CD4-positive, alpha-beta T cell treated with Interleukin-12 subunit alpha and Interleukin-12 subunit beta, for 1 hour (primary cell): ENCODE measurements around the gene PYCR2.
A peak's percentile ranks its signal among the peaks of the same experiment; 100 is the strongest.
"Not testable (repeated sequence)": the region's sequence is repeated elsewhere in the genome, so short reads cannot be mapped to it uniquely, and the experiment has no call there.

ENCODE experiments used
- DNase-seq: peaks from one replicate; pipeline ENCODE4 v3.0.0-alpha.2; 2020

The PYCR2 gene

DNA sequence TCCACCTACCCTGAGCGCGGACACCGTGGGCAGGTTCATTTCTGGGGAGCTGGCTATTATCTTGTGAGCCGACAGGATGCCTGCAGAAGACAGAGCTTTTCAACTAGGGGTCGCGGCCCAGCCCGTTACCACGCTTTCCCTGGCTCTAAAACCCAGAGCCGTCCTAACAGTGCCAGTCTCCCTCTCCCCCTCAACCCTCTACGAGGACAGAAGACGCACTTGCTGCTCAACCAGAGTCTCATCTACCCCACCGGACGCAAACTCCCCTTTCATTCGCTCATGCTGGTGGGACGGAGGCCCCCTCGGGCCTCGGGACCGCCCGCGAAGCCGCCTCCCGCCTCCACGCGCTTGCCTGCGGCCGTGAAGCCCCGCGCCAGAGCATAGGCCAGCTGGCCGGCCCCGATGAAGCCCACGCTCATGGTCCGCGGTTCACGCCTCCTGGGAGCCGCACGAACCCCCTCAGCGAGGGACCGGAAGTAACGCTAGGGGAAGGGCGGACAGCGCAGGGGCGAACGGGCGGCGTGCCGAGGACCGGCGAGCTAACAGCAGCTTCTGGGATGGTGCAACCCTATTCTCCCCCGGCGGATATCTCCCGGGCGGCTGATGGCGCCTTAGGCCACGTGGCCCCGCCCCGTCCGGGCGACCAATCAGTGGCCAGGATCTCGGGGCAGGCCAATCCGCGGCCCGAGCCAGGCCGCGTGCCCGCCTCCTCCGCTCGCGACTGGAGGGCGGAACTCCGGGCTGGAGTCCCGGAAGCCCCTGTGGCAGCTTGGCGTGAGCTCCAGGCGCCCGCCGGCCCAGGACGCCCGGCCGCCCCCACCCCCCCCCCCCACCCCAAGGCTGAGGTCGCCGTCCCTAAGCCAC, at the start of gene PYCR2:
Gene PYCR2, minus strand, starts transcription at position 559 of the 864 bp plus-strand sequence. Its CDS starts 140 bp downstream, at position 419.
- DNase-seq: peak; percentile 96

DNA sequence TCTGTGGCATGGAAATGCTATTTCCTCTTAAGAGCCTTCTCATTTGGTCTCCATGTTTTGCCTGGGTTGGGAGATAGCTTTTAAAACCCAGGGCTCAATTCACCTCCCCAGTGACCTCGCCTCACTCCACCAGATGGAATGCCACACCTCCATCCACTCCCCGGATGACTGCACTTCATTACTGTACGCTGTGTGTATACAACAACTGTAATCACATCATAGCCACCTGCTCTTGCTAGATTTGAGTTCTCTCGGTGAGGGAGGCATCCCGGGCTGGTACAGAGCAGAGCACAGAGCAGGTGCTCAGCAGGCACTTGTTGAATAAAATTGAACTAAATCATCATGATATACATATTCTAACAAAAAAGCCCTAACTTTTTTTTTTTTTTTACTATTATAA, 49.1 kb upstream of the PYCR2 start:
- DNase-seq: no peak

DNA sequence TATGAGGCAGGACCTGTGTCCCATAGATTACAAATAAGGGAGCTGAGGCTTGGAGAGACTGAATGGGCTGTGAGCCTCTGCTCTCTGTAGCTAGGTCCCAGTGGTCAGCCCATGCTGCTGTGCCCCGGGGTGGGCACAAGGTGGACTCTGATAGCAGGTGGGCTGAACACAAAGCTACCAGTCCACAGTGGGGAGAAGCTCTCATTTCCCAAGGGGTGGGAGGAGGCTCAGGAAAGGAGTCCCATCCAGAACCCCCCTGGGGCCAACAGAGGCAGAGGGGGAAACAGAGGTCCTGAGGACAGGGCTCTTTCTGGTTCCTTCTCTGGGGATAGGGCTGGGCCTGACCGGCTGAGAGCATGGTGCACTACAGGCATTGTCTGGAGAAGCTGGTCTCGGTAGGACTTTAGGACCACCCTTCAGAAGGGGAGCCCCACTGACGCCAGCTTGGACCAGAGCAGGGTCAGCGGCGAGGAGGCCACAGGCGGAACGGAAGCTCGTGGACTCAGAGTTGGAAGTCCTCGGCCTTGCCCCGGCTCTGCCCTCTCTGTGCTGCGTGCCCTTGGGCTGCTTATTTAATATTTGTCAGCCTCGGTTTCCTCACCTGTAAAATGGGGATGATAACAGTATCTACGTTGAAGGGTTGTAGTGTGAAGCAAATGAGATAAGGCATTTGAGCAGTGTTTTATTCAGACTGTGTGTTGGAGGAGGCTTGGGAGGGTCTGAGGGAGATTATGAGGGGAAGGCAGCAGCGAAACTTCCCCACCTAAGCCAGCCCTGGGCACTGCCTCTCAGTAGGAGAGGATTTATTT, 48.5 kb upstream of the PYCR2 start:
- no peak for DNase-seq

DNA sequence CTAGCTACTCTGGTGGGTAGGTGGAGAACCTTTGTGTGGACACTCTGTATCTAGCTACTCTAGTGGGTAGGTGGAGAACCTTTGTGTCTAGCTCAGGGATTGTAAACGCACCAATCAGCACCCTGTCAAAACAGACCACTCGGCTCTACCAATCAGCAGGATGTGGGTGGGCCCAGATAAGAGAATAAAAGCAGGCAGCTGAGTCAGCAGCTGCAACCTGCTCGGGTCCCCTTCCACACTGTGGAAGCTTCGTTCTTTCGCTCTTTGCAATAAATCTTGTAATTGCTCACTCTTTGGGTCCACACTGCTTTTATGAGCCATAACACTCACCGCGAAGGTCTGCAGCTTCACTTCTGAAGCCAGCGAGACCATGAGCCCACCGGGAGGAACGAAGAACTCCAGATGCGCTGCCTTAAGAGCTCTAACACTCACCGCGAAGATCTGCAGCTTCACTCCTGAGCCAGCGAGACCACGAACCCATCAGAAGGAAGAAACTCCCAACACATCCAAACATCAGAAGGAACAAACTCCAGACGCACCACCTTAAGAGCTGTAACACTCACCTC, 46.6 kb upstream of the PYCR2 start:
- not testable (repeated sequence) for DNase-seq

DNA sequence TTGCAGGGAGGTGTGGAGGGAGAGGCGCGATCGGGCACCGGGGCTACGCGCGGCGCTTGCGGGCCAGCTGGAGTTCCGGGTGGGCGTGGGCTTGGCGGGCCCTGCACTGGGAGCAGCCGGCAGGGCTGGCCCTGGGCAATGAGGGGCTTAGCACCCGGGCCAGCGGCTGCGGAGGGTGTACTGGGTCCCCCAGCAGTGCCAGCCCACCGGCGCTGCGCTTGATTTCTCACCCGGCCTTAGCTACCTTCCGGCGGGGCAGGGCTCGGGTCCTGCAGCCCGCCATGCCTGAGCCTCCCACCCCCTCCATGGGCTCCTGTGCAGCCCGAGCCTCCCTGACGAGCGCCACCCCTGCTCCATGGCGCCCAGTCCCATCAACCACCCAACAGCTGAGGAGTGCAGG, 45.7 kb upstream of the PYCR2 start:
- not testable (repeated sequence) for DNase-seq

DNA sequence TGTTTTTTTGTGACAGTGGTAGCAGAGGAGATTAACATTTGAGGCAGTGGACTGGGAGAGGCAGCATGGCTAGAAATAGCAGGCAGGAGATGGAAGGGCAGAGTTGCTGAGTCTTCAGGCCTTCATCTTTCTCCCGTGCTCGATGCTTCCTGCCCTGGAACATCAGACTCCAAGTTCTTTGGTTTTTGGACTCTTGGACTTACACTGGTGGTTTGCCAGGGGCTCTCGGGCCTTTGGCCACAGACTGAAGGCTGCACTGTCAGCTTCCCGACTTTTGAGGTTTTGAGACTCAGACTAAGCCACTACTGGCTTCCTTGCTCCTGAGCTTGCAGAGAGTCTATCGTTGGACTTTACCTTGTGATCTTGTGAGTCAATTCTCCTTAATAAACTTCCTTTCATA, 41.2 kb upstream of the PYCR2 start:
- DNase-seq: no peak

DNA sequence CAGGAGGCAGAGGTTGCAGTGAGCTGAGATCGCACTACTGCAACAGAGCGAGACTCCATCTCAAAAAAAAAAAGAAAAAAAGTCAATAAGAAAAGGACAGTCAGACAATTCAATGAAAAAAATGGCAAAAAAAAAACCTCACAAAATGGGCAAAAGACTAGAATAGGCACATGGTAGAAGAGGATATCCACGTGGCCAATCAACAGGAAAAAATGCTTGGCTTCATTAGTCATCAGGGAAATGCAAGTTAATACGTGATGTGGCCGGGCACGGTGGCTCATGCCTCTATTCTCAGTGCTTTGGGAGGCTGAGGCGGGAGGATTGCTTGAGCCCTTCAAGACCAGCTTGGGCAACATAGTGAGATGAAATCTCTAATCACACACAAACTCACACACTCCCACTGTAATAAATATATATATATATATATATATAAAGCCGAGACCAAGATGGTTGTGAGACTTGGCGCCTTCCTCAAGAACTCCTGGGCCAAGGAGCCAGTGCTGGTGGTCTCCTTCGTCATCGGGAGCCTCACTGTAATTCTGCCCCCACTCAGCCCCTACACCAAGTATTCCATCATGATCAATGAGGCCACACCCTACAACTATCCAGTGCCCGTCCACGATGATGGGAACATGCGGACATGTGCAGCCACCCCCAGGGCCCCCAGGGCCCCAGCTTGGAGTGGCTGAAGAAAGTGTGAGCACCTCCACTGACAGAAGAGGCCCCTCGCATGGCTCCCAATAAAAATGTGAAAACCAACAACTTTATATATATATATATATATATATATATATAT, 39.9 kb upstream of the PYCR2 start:
- DNase-seq: no peak

DNA sequence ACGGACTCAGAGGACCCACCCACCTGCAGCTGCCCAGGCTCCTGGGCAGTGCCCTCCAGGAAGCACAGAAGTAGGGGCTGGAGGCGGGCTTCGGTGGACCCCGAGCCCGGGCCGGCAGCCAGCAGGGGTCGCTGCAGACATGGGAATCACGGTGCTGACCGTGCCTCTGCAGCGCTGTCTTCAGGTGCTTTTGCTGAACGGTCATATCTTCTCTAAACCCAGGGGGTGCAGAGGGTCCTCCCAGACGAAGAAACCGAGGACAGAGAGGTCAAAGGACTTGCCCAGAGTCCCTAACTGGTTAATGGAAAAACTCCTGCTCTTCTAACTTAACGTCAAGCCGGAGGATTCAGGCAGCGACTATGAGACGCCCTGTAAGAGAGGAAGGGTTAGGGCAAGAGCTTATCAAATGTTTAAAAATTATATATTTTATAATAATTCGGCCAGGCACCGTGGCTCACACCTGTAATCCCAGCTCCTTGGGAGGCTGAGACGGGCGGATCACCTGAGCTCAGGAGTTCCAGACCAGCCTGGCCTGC, 38.5 kb upstream of the PYCR2 start:
- peak; percentile 55 for DNase-seq

DNA sequence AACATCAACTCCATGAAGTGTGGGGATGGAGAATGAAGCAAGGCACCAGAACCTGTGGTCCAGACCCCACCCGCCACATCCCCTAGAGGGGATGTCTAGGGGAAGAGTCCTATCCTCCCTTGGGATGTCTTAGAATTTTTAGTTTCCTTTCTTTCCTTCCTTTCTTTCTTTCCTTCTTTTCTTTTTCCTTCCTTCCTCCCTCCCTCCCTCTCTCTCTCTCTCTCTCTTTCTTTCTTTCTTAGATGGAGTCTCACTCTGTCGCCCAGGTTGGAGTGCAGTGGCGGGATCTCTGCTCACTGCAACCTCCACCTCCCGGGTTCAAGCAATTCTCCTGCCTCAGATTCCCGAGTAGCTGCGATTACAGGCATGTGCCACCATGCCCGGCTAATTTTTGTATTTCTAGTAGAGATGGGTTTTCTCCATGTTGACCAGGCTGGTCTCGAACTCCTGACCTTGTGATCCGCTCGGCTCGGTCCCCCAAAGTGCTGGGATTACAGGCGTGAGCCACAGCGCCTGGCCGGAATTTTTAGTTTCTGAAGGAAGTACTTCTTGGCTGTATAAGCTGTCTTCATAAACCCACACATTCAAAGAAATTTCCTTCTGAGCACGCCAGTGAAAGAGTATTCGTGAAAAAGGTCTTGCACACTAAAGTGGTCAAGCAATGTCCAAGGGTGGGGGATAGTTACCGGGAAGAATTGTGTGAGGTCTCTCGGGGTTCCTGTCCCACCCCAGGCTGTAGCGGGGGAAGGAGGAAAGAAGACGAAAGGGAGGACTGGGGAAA, 37.8 kb upstream of the PYCR2 start:
- no peak for DNase-seq

DNA sequence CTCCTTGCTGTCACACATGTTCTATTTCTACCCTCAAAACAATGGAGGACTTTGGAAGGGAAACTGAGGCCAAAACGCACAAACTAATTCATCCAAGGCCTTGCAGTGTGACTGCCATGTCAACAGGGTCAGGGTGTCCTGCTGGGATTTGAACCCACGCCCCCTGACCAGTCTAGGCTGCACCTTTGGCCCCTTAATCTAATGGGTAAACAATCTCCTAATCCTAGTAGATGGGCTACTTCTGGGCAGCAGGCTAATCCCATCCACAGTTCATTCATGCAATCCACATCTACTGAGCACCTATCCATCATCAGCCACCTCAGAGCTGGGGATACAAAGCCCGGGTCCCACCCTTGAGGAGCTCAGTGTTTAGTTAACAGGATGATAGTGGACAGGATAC, 34.0 kb upstream of the PYCR2 start:
- no peak for DNase-seq

DNA sequence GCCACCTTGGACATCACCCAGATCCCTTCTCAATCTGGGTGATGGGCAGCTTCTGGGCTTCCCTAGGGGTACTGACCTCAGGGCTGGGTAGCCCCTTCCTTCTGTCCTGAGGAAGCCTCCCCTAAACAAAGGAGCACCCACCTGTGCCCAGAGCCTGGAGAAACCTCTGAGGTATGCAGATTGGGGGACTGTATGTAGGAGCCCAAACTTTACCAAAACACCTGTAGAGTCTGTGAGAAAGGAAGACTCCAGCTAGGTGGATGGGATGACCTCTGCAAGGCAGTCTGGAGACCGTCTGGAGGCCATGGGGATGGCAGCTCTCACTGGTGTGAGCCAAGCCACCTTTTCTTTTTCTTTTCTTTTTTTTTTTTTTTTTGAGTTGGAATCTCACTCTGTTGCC, 30.7 kb upstream of the PYCR2 start:
- DNase-seq: no peak

DNA sequence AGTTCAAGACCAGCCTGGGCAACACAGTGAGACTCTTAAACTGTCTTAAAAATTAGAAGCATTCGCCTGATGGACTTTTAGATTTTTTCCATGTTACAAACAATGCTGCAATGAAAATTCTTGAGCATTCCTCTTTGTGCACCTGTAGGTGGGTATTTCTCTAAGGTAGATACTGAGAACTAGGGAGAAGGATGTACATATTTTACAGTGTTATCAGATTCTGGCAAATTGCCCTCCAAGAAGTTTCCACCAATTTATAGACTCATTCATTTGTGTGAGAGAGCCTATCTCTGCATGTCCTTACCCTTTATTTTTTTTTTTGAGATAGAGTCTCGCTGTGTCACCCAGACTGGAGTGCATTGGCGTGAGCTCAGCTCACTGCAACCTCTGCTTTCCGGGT, 29.3 kb upstream of the PYCR2 start:
- DNase-seq: no peak

DNA sequence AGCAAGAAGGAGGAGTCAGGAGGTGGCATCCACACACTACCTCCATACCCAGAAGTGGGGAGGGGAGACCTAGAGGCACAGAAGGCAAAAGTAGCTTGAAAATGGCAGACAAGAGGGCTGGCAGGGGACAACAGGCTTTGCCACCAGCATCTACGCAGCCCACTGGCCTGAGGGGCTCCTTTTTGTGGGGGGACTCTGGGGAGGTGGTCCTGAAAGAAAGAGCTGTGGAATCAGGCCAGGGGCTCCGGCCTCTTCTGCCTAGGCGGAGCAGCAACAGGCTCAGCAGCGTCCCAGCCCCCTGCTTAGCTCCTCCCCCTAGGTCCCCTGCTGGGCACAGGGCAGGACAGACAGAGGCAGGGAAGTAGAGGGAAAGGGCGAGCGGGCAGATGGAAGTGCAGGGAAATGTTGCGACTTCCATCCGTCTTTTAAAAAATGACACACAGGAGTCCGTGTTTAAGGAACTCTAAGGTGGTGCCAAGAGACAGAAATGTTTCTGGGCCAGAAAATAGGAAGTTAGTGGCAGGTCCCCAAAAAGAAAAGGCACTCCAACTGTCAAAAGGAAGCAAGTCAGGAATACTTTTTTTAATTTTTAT, 27.0 kb upstream of the PYCR2 start:
- DNase-seq: no peak

DNA sequence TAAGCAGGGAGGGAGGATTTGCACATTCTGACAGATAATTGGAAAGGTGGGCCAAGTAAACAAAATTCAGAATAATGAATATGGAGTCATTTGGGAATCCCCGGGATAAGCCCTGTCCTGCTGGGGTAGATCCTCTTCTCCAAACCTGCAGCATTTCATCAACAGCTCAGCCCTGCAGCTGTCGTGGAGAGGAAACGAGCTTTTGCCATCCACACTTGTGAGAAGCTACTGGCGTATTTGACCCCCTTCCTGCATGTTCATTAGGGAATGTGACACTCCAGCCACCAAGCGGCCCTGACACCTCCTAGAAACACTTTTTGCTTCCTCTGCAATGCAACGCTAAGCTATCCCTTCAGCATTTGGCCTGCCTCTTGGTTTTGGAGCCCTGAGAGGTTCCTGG, 25.0 kb upstream of the PYCR2 start:
- no peak for DNase-seq

DNA sequence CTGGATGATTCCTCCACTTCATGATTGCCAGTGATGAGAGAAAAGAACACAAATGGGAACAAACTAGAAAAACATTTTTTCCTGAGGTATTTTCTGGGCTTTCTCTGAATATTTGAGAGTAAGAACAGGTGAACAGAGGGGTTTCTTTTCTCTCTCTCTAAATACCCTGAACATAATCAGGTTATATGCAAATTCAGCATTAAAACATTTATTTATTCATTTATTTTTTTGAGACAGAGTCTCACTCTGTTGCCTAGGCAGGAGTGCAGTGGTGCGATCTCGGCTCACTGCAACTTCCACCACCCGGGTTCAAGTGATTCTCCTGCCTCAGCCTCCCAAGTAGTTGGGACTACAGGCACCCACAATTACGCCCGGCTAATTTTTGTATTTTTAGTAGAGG, 22.8 kb upstream of the PYCR2 start:
- DNase-seq: no peak

DNA sequence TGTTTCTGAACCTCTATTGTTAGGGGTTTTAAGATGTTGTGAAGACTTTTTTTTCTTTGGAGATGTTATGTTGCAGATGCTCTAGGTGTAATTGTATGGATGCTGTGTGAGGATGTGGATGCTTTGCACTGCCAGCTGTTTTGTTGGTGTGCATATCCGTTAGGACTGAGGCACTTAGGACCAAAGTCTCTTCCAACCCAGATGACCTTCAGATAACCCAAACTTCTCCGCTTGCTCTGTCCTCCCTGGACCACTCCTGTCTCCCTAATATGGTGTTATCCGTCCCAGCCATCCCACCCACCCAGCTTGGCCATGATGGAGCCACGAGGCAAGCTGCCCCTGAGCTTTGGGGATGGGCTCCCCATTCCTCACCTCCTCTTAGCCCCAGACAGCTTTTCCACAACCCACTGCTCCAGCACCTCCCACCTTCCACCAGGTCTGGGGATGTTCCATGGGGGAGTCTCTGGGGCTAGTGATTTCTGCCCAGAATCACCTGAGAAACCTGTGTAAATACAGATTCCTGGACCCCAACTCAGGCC, 22.1 kb upstream of the PYCR2 start:
- no peak for DNase-seq

DNA sequence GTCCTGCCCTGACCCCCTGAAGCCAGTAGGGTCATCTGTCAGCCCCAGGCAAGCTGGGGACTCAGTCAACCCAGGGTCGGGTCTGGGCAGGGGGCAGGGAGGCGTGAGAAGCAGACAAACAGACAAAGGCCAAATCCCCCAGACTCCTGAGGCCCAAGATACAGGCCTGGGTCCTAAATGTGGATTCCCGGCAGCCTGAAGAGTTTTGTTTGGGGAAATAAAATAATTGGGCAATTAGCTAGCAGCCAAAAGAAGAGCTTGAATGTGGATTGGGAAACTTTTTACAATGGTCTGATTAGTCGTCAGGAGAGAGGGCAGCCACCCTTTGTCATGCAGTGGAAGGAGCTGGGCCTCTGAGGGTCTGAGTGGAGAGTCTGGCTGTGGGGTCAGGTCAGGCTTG, 21.5 kb upstream of the PYCR2 start:
- DNase-seq: no peak

DNA sequence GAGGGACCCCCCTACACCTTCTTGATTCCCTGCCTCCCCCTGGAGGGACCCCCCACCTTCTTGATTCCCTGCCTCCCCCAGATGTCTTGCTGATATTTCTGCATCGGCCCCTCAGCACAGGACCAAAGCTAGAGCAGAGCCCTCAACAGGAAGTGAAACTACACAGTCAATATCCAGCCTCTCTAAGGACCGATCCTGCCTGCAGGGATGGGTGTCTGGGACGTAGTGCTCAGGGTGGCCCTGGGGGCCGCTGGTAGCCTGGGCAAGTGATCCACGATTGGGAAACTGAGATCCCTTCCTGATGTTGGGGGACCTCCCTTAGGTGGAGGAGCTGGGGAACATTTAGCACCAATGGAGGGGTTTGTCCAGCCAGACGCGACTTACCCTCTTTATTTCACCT, 20.9 kb upstream of the PYCR2 start:
- no peak for DNase-seq

DNA sequence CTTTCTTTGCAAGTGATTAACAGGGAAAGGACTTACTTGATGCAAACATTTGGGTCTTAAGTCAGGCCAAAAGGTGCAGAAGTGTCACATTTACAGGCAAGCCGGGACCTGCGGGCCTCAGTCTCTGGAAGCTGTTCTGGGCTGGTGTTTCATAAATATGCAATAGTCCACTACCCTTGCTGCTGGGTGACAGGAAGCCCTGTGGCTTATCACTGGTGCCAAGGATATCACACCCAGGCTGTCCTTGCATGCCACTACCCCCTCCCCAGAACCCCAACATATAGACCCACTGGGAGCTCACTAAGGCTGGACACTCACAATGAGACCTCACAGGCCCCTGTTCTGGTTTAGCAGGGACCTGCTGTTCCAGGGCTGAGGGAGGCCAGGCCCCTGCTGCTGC, 20.3 kb upstream of the PYCR2 start:
- no peak for DNase-seq

DNA sequence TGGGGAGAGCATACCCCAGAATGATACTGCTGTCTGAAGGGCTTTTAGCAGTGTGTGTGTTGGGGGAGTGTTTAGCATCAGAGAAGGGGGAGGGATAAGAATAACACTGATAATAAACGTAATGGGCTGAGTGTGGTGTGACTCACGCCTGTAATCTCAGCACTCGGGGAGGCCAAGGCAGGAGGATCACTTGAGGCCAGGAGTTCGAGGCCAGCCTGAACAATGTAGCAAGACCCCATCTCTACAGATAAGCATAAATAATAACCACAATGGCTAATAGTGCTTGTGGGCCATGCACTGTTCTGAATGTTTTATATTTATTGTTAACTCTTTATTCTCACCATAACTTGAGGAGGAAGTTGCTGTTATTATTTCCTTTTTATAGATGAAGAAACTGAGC, 19.5 kb upstream of the PYCR2 start:
- DNase-seq: no peak

DNA sequence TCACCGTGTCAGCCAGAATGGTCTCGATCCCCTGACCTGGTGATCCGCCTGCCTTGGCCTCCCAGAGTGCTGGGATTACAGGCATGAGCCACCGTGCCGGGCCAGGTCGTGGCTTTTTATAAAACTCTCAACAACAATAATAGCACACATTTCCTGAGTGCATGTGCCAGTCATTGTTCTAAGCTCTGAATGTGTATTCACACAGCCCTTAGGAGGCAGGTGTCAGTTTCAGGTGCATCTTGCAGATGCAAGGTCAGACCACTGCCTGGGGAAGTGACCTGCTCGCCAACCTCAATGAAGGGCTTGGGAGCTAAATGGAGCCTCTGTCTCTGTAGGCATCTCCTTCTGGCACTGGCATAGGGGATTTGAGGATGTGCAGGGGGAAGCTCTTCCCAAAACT, 18.5 kb upstream of the PYCR2 start:
- no peak for DNase-seq

DNA sequence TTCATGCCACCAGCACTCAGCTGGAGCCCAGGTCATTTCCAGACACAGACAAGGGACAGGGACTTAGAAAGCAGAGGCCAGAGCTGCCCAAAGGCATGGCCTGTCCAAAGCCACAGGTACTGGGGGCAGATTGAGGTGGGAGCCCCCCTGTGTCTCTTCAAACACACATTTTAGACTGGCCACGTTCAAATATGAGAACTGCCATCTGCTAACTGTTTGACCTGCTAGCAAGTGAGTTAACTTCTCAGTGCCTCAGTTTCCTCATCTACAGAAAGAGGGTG, 17.8 kb upstream of the PYCR2 start:
- no peak for DNase-seq
